GM04503 (cell line): Measurements from ENCODE around the gene RGMA.

ENCODE experiments used
- DNase-seq: peaks from one replicate; pipeline ENCODE4 v3.0.0-alpha.2; 2012; ENCODE audit warnings: low read depth

RGMA gene

GRCh38 chr15:93091465-93091864 lies 2.5 kb upstream of the RGMA start:
- DNase-seq: no peak

GRCh38 chr15:93089727-93090305 lies 805 bp upstream of the RGMA start:
- DNase-seq: no peak

- no peak for DNase-seq
These were observed 621 bp downstream of the RGMA start for GRCh38 chr15:93088200-93088980.

GRCh38 chr15:93087825-93088199 lies 1.2 kb downstream of the RGMA start:
- no peak for DNase-seq

GRCh38 chr15:93086791-93087190 lies 2.2 kb downstream of the RGMA start:
- DNase-seq: no peak

- no peak for DNase-seq
These were observed 3.3 kb downstream of the RGMA start for GRCh38 chr15:93085692-93086091.

GRCh38 chr15:93082861-93083260 lies 6.2 kb downstream of the RGMA start:
- no peak for DNase-seq

GRCh38 chr15:93081399-93081798 lies 7.6 kb downstream of the RGMA start:
- no peak for DNase-seq

GRCh38 chr15:93080451-93080850 lies 8.6 kb downstream of the RGMA start:
- no peak for DNase-seq

- DNase-seq: no peak
These were observed 12.1 kb downstream of the RGMA start for GRCh38 chr15:93076875-93077274.

- DNase-seq: no peak
These were observed 12.8 kb downstream of the RGMA start for GRCh38 chr15:93076217-93076616.

GRCh38 chr15:93074599-93074998 lies 14.4 kb downstream of the RGMA start:
- no peak for DNase-seq

- DNase-seq: no peak
These were observed 15.5 kb downstream of the RGMA start for GRCh38 chr15:93073465-93073952.

- DNase-seq: no peak
These were observed 16.3 kb downstream of the RGMA start for GRCh38 chr15:93072411-93073394.

GRCh38 chr15:93072011-93072410 lies 17.0 kb downstream of the RGMA start:
- peak; percentile 8 for DNase-seq

GRCh38 chr15:93071469-93071936 lies 17.5 kb downstream of the RGMA start:
- DNase-seq: no peak

GRCh38 chr15:93070551-93071296 lies 18.3 kb downstream of the RGMA start:
- no peak for DNase-seq

- DNase-seq: no peak
These were observed 18.9 kb downstream of the RGMA start for GRCh38 chr15:93070132-93070531.

- DNase-seq: no peak
These were observed 20.3 kb downstream of the RGMA start for GRCh38 chr15:93068581-93069199.

- no peak for DNase-seq
These were observed 21.3 kb downstream of the RGMA start for GRCh38 chr15:93067649-93068085.
